Measurements from ENCODE around the gene FLRT3.

Gene FLRT3

GRCh38 chr20:14333721-14334120, 3.7 kb downstream of the FLRT3 start:
- H3K27ac ChIP-seq (replicated peaks) = no peak overlapping the region
- DNase-seq (ENCODE audit: low read depth in 1 of 2, low spot score in 1 of 2) = no peak
- TF ChIP-seq CTCF (IDR thresholded peaks at IDR 0.05; ENCODE audit: insufficient read depth, low read length) = no peak
- no peak for TF ChIP-seq REST (IDR thresholded peaks at IDR 0.05; ENCODE audit: insufficient replicate concordance, low read depth)
- no peak for TF ChIP-seq POLR2AphosphoS5 (IDR thresholded peaks at IDR 0.05; ENCODE audit: low read depth)
- TF ChIP-seq GABPA (IDR thresholded peaks at IDR 0.05; ENCODE audit: low read depth) = no peak
- no peak for TF ChIP-seq SPI1 (IDR thresholded peaks at IDR 0.05; ENCODE audit: borderline replicate concordance, low read depth)
- peaks cover 13% of the 10 kb centered on the region for H3K27me3 ChIP-seq (ENCODE audit: insufficient read depth, poor library complexity, severe bottlenecking)
- H3K4me3 ChIP-seq (replicated peaks; ENCODE audit: insufficient read depth, low read length) = no peak overlapping the region

GRCh38 chr20:14332866-14333265, 4.5 kb downstream of the FLRT3 start:
- no peak for TF ChIP-seq GABPA (IDR thresholded peaks at IDR 0.05; ENCODE audit: low read depth)
- no peak for TF ChIP-seq CTCF (IDR thresholded peaks at IDR 0.05; ENCODE audit: insufficient read depth, low read length)
- TF ChIP-seq SPI1 (IDR thresholded peaks at IDR 0.05; ENCODE audit: borderline replicate concordance, low read depth) = no peak
- no peak for TF ChIP-seq POLR2AphosphoS5 (IDR thresholded peaks at IDR 0.05; ENCODE audit: low read depth)
- TF ChIP-seq REST (IDR thresholded peaks at IDR 0.05; ENCODE audit: insufficient replicate concordance, low read depth) = no peak
- H3K27me3 ChIP-seq (ENCODE audit: insufficient read depth, poor library complexity, severe bottlenecking) = peaks cover 13% of the 10 kb centered on the region
- no peak for DNase-seq (ENCODE audit: low read depth in 1 of 2, low spot score in 1 of 2)
- H3K27ac ChIP-seq (replicated peaks) = no peak overlapping the region
- no peak overlapping the region for H3K4me3 ChIP-seq (replicated peaks; ENCODE audit: insufficient read depth, low read length)

GRCh38 chr20:14331646-14332045, 5.8 kb downstream of the FLRT3 start:
- Histone ChIP-seq H3K27ac (replicated peaks) (no peak overlapping the region), H3K27me3 (ENCODE audit: insufficient read depth, poor library complexity, severe bottlenecking) (peaks cover 13% of the 10 kb centered on the region), H3K4me3 (replicated peaks; ENCODE audit: insufficient read depth, low read length) (no peak overlapping the region)
- DNase-seq (ENCODE audit: low read depth in 1 of 2, low spot score in 1 of 2) = no peak
- no peak for TF ChIP-seq SPI1 (IDR thresholded peaks at IDR 0.05; ENCODE audit: borderline replicate concordance, low read depth)
- TF ChIP-seq GABPA (IDR thresholded peaks at IDR 0.05; ENCODE audit: low read depth) = no peak
- TF ChIP-seq POLR2AphosphoS5 (IDR thresholded peaks at IDR 0.05; ENCODE audit: low read depth) = no peak
- TF ChIP-seq REST (IDR thresholded peaks at IDR 0.05; ENCODE audit: insufficient replicate concordance, low read depth) = no peak
- TF ChIP-seq CTCF (IDR thresholded peaks at IDR 0.05; ENCODE audit: insufficient read depth, low read length) = no peak

All from HL-60 (cell line).